Lung (tissue), 12 donors: Measurements from ENCODE around the gene CYP21A2. TPM values are rescaled to one million over a fixed set of nuclear protein-coding genes. Genes with fewer than 3 reads are reported as not detected.

Source experiments
- ATAC-seq: fragments of 200-7000 bp; cut with Tn5 transposase; one replicate; pipeline ENCODE4 v1.9.1; 2020; ENCODE audit warnings: moderate number of reproducible peaks; ENCODE audit not compliant: insufficient read depth, low FRiP score
- DNase-seq, 3 donors: peaks; one replicate each; pipeline ENCODE4 v3.0.0-alpha.2; 2013 to 2017
- H3K27ac ChIP-seq, 2 donors: one replicate each; pipeline ENCODE4 v1.5.1; 2013; ENCODE audit warnings: mild to moderate bottlenecking in 2 of 2, moderate library complexity in 2 of 2, control low read depth in 1 of 2, inconsistent platforms in 1 of 2, low read depth in 1 of 2, low read length in 1 of 2
- H3K27me3 ChIP-seq, 3 donors: one replicate each; pipeline ENCODE4 v1.5.1; 2013; ENCODE audit warnings: low read length in 2 of 3; ENCODE audit not compliant: control insufficient read depth in 3 of 3, insufficient read depth in 3 of 3
- H3K36me3 ChIP-seq, 4 donors: one replicate each; pipeline ENCODE4 v1.5.1; 2013; ENCODE audit warnings: low read length in 4 of 4, mild to moderate bottlenecking in 1 of 4, moderate library complexity in 1 of 4; ENCODE audit not compliant: control insufficient read depth in 4 of 4, insufficient read depth in 4 of 4
- H3K4me1 ChIP-seq, 5 donors: one replicate each; pipeline ENCODE4 v1.5.1; 2013; ENCODE audit warnings: low read length in 5 of 5, mild to moderate bottlenecking in 2 of 5, moderate library complexity in 1 of 5; ENCODE audit not compliant: control insufficient read depth in 5 of 5, insufficient read depth in 5 of 5
- H3K4me3 ChIP-seq: one replicate; pipeline ENCODE4 v1.5.1; 2013; ENCODE audit warnings: mild to moderate bottlenecking, control low read depth, moderate library complexity
- H3K9ac ChIP-seq, 2 donors: one replicate each; pipeline ENCODE4 v1.5.1; 2013; ENCODE audit warnings: low read length in 2 of 2, control low read depth in 1 of 2; ENCODE audit not compliant: insufficient read depth in 1 of 2
- H3K9me3 ChIP-seq, 4 donors: one replicate each; pipeline ENCODE4 v1.5.1; 2013; ENCODE audit warnings: low read length in 3 of 4, mild to moderate bottlenecking in 1 of 4, moderate library complexity in 1 of 4; ENCODE audit not compliant: control insufficient read depth in 4 of 4, insufficient read depth in 3 of 4
- WGBS, 2 donors: extraction: QIAGEN DNeasy Blood & Tissue Kit; methylation state at CpG; one replicate each; pipeline ENCODE4 v1.1.7; 2013; 5-methylcytosine and 5-hydroxymethylcytosine counted together
- polyA plus RNA-seq, 2 donors: library from polyadenylated mRNA; stranded (reverse); fragments of 200-250 nt; gene quantifications; one replicate each; pipeline ENCODE4 v1.2.1, GENCODE V29; 2013
- total RNA-seq, 2 donors: library from RNA; depleted of rRNA in 1 of 2; stranded (reverse); fragments of >200 nt in 1 of 2; gene quantifications; one replicate each; pipeline ENCODE4 v1.2.1, GENCODE V29; 2014 to 2021
- TF ChIP-seq, protein P1 (sequence below): IDR thresholded peaks from 2 replicates; pipeline ENCODE4 v1.5.1; 2012; ENCODE audit warnings: mild to moderate bottlenecking; ENCODE audit errors: control extremely low read depth, extremely low read depth
- donor health status: control.
- donor health status: control.
- donor health status: Bipolar disorder and iron deficiency.
- donor health status: healthy.
- donor health status: DM: yes; HTN: yes; CAD: no.

The CYP21A2 gene
- total and polyA plus RNA-seq, 4 donors, result 0.43 to 1.9 (median 0.98) TPM

DNA sequence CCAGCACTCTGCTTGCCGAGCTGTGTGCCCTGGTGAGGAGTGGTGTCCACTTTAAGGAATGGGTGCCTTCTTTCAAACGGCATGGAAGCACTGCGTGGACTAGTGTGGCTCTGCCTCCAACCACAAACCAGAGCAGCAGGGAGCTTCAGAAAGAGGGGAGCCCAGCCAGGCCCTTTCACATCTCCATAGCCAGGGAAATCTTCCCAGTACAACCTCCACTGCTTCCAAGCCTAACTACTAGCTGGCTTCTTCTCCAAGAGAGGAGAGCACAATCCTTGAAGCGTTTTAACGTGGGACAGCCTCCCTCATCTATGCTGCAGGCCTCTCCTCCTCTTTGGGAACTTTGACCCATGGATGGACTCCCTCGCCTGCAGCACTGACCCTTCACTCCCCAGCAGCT, 44.3 kb downstream of the CYP21A2 start:
- Histone ChIP-seq H3K27ac (peak overlapping the region in 1 of 2 donors; percentile 11), H3K27me3 (peaks cover 0 to 18% (median 3%) of the 10 kb centered on the region in 3 donors), H3K4me1 (peaks cover 0 to 16% (median 3%) of the 10 kb centered on the region in 5 donors), H3K9me3 (no peaks in the 10 kb centered on the region), H3K4me3 (no peak overlapping the region), H3K36me3 (peaks cover 0 to 15% (median 1%) of the 10 kb centered on the region in 4 donors), H3K9ac (no peak overlapping the region)
- ATAC-seq, result no peak
- TF ChIP-seq, protein P1, sequence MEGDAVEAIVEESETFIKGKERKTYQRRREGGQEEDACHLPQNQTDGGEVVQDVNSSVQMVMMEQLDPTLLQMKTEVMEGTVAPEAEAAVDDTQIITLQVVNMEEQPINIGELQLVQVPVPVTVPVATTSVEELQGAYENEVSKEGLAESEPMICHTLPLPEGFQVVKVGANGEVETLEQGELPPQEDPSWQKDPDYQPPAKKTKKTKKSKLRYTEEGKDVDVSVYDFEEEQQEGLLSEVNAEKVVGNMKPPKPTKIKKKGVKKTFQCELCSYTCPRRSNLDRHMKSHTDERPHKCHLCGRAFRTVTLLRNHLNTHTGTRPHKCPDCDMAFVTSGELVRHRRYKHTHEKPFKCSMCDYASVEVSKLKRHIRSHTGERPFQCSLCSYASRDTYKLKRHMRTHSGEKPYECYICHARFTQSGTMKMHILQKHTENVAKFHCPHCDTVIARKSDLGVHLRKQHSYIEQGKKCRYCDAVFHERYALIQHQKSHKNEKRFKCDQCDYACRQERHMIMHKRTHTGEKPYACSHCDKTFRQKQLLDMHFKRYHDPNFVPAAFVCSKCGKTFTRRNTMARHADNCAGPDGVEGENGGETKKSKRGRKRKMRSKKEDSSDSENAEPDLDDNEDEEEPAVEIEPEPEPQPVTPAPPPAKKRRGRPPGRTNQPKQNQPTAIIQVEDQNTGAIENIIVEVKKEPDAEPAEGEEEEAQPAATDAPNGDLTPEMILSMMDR, result no peak
- 58 to 72% methylated on average over 6 of the region's 6 CpGs for WGBS, 2 donors
- DNase-seq, result no peak

DNA sequence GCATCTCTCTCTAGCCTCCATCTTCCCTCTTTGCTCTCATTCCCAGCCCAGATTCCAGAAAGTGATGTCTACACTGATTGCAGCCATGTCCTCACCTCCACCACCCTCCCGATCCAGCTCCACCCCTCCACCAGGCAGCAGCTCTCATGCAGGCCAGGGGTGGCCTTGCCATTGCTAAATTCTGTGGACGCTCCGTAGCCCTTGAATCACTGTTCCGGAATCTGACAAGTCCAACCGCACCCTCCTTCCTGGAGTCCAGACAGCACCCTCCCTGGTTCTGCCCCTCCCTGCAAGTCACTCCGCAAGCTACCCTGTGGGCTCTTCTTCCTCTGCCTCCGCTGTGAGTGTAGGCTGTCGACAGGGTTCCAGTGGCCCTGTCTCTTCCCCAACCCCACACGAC, 44.7 kb downstream of the CYP21A2 start:
- DNase-seq, result no peak

DNA sequence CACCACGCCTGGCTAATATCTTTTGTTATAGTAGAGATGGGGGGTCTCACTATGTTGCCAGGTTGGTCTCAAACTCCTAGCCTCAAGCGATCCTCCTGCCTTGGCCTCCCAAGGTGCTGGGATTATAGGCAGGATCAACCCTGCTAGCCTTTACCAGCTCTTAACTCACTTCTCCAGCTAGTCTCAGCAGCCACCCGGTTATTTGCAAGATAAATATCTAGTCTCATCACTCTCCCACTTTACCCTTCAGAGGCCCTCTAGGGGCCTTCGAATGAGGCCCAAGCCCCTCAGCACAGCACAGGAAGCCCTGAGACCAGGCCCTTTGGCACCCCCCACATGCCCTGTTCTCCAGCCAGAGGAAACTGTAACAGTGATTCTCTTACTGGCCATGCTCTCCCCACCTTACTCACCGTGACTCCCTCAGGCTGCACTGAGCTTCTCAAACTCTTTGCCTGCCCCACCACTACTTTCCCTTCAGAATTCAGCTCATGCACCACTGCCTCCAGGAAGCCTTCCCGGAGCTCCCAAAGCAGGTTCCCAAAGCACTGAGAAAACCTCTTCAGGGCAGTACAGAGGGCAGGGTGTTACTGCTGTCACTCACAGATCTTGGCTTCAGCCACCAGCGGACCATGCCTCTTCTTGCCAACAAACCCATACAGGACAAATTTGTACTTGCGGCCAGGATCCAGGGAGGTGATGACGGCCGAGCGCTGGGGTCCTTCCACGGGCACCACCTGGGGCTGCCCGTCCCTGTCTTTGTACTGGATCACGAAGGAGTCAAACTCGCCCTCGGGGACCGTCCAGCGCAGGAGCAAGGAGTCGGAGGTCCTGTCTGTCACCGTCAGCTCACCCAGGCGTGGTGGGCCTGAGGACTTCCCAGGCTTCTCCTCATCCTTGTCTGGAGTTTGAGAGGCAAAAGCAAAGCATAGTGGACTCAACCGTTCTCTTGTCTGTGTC, 45.9 kb downstream of the CYP21A2 start:
- no peaks in the 10 kb centered on the region for H3K9me3 ChIP-seq
- TF ChIP-seq, protein P1, result no peak
- H3K4me1 ChIP-seq, result peaks cover 0 to 21% (median 3%) of the 10 kb centered on the region in 5 donors
- WGBS, 2 donors, result 93 to 96% methylated on average over 22 of the region's 22 CpGs
- ATAC-seq, result no peak
- no peak overlapping the region for H3K9ac ChIP-seq
- no peak overlapping the region for H3K4me3 ChIP-seq
- H3K36me3 ChIP-seq, result peaks cover 0 to 14% (median 1%) of the 10 kb centered on the region in 4 donors
- no peak overlapping the region for H3K27ac ChIP-seq
- no peak for DNase-seq
- H3K27me3 ChIP-seq, result peaks cover 0 to 22% (median 3%) of the 10 kb centered on the region in 3 donors

More for the DNA sequence above, 44.7 kb downstream of the CYP21A2 start:
- Histone ChIP-seq H3K9me3 (no peaks in the 10 kb centered on the region), H3K9ac (no peak overlapping the region), H3K4me1 (peaks cover 0 to 17% (median 3%) of the 10 kb centered on the region in 5 donors), H3K4me3 (no peak overlapping the region), H3K36me3 (peaks cover 0 to 15% (median 1%) of the 10 kb centered on the region in 4 donors), H3K27me3 (peaks cover 0 to 18% (median 3%) of the 10 kb centered on the region in 3 donors), H3K27ac (no peak overlapping the region)
- TF ChIP-seq, protein P1, result no peak
- WGBS, 2 donors, result 78 to 87% methylated on average over 9 of the region's 9 CpGs
- no peak for ATAC-seq
